ENCODE data around the gene KCNT1. TPM values are rescaled to one million over a fixed set of nuclear protein-coding genes. Genes with fewer than 3 reads are reported as not detected.

The KCNT1 gene
- total and polyA plus RNA-seq, 2 experiments from 2014 or later: 0.27 TPM; not detected in 1

DNA sequence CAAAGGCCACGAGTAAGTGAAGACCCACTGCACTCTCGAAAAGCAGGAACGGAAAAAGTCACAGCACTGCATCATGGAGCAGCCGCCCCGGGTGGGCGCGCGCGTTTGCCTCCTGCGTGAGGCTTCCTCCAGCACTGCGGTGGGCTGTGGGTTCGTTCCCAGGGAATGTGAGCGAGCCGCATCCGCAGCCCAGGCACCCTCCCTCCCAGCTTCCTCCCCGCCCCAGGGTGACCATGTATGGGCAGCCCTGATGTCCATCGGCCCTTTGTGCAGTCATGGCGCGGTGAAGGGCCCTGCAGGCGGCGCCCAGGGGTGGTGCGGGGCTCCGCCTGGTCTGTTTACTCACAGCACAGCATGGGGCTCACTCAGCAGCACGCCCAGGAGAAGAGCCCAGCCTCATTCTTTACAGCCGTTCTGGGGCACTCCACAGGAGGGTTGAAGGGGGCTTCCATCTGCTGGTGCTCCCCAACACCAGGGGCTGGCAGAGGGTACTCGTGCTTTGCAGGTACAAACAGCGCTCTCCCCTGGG is 32.7 kb downstream of the KCNT1 start:
- H3K36me3 ChIP-seq (replicated peaks; ENCODE audit: insufficient read depth, low read depth): no peaks in the 10 kb centered on the region
- H3K27me3 ChIP-seq: peaks cover 38% of the 10 kb centered on the region
- no peak for TF ChIP-seq EZH2 (IDR thresholded peaks at IDR 0.05; ENCODE audit: borderline replicate concordance)
- no peak for TF ChIP-seq EZH2phosphoT487 (IDR thresholded peaks at IDR 0.05; ENCODE audit: low read depth, severe bottlenecking, unreplicated experiment)
- TF ChIP-seq, protein P1, sequence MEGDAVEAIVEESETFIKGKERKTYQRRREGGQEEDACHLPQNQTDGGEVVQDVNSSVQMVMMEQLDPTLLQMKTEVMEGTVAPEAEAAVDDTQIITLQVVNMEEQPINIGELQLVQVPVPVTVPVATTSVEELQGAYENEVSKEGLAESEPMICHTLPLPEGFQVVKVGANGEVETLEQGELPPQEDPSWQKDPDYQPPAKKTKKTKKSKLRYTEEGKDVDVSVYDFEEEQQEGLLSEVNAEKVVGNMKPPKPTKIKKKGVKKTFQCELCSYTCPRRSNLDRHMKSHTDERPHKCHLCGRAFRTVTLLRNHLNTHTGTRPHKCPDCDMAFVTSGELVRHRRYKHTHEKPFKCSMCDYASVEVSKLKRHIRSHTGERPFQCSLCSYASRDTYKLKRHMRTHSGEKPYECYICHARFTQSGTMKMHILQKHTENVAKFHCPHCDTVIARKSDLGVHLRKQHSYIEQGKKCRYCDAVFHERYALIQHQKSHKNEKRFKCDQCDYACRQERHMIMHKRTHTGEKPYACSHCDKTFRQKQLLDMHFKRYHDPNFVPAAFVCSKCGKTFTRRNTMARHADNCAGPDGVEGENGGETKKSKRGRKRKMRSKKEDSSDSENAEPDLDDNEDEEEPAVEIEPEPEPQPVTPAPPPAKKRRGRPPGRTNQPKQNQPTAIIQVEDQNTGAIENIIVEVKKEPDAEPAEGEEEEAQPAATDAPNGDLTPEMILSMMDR (IDR thresholded peaks at IDR 0.05; ENCODE audit: poor library complexity): no peak

DNA sequence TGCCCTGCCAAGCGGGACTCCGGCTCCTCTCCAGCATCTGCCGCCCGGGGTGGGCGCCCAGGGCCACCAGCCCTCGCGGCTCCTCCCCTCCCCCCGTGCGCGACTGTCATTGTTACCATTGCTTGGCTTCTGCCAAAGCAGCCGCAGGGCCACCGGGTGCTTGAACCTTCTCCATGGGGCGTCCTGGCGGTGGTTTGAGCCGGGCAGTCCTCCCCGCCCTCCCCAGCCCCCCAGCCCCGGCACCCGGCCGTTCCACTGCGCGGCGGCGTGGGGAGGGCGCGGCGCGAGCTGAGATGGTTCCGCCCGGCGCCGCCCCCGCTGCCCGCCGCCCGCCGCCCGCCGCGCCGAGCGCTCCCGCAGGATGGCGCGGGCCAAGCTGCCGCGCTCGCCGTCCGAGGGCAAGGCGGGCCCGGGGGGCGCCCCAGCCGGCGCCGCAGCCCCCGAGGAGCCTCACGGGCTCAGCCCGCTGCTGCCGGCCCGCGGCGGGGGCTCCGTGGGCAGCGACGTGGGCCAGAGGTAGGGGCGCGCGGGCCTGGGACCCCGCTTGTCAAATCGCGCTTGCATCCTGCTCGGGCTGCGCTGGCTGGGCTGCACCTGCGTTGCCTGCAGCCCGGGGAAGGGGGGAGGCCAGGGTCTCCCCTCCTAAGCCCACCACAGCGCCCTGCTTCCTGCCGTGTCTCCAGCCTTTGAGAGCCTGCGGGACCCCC is 34.4 kb downstream of the KCNT1 start:
- Histone ChIP-seq H3K36me3 (replicated peaks; ENCODE audit: insufficient read depth, low read depth) (no peaks in the 10 kb centered on the region), H3K4me2 (peak overlapping the region; percentile 59), H4K20me1 (ENCODE audit: insufficient read depth, poor library complexity, severe bottlenecking) (no peaks in the 10 kb centered on the region), H3K4me3 (no peak overlapping the region), H3K9me3 (ENCODE audit: low read depth) (no peaks in the 10 kb centered on the region), H3K27ac (no peak overlapping the region), H3K4me1 (ENCODE audit: insufficient read depth) (no peaks in the 10 kb centered on the region), H2AFZ (no peak overlapping the region), H3K9me2 (replicated peaks; ENCODE audit: insufficient read depth) (no peaks in the 10 kb centered on the region), H3K27me3 (peaks cover 38% of the 10 kb centered on the region), H3K79me2 (no peaks in the 10 kb centered on the region)
- no peak for DNase-seq (ENCODE audit: low spot score)
- 12% methylated on average over 41 of the region's 78 CpGs for WGBS (ENCODE audit: low lambda C conversion rate, missing lambda C conversion rate)
- TF ChIP-seq EZH2phosphoT487 (IDR thresholded peaks at IDR 0.05; ENCODE audit: low read depth, severe bottlenecking, unreplicated experiment): no peak
- no peak for TF ChIP-seq EZH2 (IDR thresholded peaks at IDR 0.05; ENCODE audit: borderline replicate concordance)
- TF ChIP-seq, protein P1 (IDR thresholded peaks at IDR 0.05; ENCODE audit: poor library complexity): no peak

More for the DNA sequence above, 32.7 kb downstream of the KCNT1 start:
- Histone ChIP-seq H3K27ac (no peak overlapping the region), H3K9me2 (replicated peaks; ENCODE audit: insufficient read depth) (no peaks in the 10 kb centered on the region), H3K9me3 (ENCODE audit: low read depth) (no peaks in the 10 kb centered on the region), H2AFZ (no peak overlapping the region), H4K20me1 (ENCODE audit: insufficient read depth, poor library complexity, severe bottlenecking) (no peaks in the 10 kb centered on the region), H3K4me1 (ENCODE audit: insufficient read depth) (no peaks in the 10 kb centered on the region), H3K79me2 (no peaks in the 10 kb centered on the region), H3K4me3 (no peak overlapping the region), H3K4me2 (no peak overlapping the region)
- no peak for DNase-seq (ENCODE audit: low spot score)
- 89% methylated on average over 27 of the region's 27 CpGs for WGBS (ENCODE audit: low lambda C conversion rate, missing lambda C conversion rate)

DNA sequence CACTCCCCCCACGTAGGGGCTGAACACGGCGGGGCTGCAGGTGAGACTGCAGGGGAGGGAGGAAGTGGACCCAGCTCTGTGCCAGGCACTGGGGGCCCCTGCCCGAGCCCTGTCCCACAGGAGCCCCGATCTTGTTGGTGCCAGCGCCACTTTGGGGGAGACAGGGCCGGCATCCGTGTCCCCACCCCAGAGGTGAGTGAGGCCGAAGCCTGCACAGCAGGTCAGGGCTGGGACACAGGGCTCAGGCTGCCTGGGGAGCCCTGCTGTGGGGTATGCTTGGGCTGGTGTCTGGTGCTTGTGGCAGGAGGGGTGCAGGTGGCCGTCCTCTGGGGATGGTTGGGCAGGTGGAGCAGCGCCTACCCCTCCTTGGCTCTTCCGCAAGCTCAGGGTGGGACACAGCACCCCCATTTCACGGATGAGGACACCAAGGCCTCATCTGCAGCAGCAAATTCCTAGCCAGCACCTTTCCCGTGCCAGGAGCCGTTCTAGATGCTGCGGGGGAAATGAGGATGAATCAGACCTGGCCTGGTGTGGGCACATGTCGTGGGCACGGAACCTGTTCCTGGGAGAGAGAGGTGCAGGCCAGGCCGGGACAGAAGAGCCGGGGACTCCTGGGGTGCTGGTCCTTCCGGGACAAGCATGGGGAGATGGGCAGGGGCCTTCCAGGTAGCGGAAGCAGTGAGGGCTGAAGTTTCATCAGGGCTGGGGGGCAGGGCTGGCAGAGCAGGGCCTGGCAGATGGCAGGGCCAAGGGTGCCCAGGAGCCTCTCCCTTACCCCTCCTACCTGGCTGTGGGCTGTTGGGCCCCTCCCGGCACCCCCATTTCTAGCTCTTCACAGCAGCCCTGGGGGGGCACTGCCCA is 35.2 kb downstream of the KCNT1 start:
- DNase-seq (ENCODE audit: low spot score): no peak
- Histone ChIP-seq H3K9me2 (replicated peaks; ENCODE audit: insufficient read depth) (no peaks in the 10 kb centered on the region), H4K20me1 (ENCODE audit: insufficient read depth, poor library complexity, severe bottlenecking) (no peaks in the 10 kb centered on the region), H3K9me3 (ENCODE audit: low read depth) (no peaks in the 10 kb centered on the region), H3K4me2 (no peak overlapping the region), H3K79me2 (no peaks in the 10 kb centered on the region), H3K27ac (no peak overlapping the region), H3K4me3 (no peak overlapping the region), H2AFZ (no peak overlapping the region), H3K27me3 (peaks cover 38% of the 10 kb centered on the region), H3K4me1 (ENCODE audit: insufficient read depth) (no peaks in the 10 kb centered on the region), H3K36me3 (replicated peaks; ENCODE audit: insufficient read depth, low read depth) (no peaks in the 10 kb centered on the region)
- 87% methylated on average over 22 of the region's 23 CpGs for WGBS (ENCODE audit: low lambda C conversion rate, missing lambda C conversion rate)
- TF ChIP-seq EZH2phosphoT487 (IDR thresholded peaks at IDR 0.05; ENCODE audit: low read depth, severe bottlenecking, unreplicated experiment) (no peak), EZH2 (IDR thresholded peaks at IDR 0.05; ENCODE audit: borderline replicate concordance) (no peak)
- TF ChIP-seq, protein P1 (IDR thresholded peaks at IDR 0.05; ENCODE audit: poor library complexity): no peak

Data from hepatocyte (in vitro differentiated cells).